AG08396 (cell line): Measurements from ENCODE around the gene DDX54.

Source experiments
- DNase-seq: peaks from one replicate; pipeline ENCODE4 v3.0.0; 2012; ENCODE audit warnings: low spot score, mixed read lengths

The DDX54 gene

DNA sequence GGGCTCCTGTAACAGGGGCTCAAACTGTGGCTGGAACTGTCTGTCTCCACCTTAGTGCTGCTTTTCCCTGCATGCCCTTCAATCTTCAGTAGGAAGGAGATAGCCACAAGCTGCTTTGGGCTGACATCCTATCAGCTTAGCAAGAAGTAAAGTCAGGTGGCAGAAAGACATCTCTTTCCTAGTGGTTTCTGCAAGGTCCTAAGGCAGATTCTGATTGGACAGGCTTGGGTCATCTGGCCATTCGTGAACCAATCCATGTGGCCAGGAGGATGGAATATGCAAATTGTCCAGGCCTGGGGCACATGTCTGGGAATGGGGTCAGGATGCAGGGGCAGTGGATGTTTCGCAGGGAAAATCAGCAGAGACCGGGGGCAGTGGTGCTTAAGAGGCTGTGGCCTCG, 5.5 kb upstream of the DDX54 start:
- DNase-seq, result peak; percentile 44

DNA sequence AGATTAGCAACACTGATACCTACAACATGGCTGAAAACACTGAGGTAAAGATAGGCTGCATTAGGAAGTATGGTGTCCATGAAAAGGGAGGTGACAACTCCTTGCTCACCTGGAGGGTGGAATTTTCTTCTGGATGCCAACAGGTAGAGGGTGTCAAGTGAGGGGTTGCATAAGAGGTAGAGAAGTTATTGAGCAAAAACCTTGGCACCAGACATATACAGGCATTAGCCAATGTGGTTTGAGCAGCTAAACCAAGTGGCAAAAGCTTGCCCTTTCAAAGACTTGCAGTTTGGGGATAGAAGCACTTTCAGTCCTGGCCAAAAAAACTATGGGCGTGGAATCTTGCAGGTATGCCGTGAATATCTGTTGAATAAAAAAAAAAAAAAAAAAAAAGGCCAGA, 4.1 kb upstream of the DDX54 start:
- no peak for DNase-seq

DNA sequence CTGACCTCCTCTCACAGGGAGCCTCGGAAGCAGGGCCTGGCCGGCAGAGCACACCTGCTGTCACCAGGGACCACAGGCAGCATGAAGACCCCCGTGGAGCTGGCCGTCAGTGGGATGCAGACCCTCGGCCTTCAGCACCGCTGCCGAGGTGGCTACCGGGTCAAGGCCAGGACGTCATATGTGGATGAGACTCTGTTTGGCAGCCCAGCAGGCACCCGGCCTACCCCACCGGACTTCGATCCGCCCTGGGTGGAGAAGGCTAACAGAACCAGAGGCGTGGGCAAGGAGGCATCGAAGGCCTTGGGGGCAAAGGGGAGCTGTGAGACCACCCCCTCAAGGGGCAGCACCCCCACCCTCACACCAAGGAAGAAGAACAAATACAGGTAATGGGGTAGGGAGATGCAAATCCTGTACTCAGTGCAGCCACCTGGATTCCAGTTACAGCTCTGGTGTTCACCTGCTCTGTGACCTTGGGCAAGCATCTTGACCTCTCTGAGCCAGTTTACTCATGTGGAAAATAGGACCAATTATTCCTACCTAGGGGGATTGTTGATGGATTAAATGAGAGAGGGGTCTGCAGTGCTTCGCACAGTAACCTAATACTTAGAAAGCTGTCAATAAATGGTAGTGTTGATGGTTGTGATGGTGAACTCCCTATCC, 1.5 kb upstream of the DDX54 start:
- DNase-seq, result no peak

DNA sequence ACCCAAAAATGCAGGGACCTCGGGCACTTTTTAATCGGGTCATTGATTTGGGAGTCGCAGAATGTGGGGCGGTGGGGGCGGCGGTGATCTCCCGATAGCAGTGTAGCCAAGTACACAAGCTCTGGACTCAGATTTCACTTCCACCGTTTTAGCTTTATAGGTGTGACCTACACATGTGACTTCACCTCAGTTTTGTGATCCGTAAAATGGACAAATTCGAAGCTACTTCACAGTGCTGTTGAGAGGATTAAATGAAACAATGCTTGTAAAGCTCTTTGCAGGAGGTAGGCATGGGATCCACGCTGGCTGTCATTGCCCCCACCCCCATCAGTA, 721 bp upstream of the DDX54 start:
- no peak for DNase-seq

DNA sequence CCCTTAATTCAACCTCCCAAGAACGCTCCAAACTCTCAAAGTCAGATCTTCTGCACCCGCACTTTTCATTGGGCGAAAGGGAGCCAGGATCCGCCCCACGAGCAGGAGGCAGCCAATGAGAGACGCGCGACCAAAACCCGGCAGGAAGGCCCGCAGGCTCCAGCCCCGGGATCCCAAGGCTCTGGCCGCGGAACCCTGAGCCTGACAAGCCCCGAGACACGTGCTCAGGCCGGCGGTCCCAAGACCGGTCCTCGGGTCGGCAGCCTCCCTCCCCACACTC, 438 bp downstream of the DDX54 start:
- DNase-seq, result peak; percentile 96

DNA sequence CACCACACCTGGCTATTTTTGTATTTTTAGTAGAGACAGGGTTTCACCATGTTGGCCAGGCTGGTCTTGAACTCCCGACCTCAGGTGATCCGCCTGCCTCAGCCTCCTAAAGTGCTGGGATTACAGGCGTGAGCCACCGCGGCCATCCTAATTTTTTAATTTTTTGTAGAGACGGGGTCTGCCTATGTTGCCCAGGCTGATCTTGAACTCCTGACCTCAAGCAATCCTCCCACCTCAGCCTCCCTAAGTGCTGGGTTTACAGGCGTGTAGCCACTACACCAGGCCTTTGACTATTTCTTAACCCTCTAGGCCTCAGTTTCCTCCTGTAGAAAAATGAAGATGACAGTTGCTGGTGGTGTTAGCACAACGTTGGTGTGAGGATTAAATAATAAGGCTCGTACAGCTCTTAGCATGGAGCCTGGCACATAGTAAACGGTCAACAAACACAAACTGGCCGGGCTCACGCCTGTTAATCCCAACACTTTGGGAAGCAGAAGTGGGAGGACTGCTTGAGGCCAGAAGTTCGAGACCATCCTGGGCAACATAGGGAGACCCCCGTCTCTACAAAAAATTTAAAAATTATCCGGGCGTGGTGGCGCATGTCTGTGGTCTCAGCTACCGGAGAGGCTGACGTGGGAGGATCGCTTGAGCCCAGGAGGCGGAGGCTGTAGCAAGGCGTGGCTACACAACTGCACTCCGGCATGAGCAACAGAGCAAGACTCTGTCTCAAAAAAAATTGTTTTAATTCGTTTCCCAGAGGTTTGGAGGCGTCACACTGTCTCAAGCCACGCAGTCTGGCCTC, 979 bp downstream of the DDX54 start:
- DNase-seq, result no peak

DNA sequence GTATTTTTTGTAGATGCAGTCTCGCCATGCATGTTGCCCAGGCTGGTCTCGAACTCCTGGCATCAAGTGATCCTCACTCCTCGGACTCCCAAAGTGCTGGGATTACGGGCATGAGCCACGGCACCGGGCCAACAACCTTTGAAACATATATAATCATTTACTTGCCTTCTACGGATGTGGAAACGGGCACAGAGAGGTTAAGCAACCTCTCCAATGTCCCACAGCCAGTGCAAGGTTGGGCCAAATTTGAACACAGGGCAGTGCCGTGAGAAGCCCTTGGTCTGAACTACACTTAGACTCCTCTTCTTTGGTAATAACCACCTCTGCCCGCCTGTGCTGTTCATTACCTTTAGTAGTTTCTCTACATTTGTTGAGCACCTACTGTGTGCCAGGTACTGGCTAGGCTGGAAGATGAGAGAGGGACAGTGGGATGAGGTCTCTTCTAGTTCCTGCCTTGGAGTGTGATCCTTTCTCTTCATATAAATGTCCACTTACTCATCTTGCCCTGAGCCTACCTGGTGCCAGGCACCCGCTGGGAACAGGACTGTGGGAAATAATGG, 2.2 kb downstream of the DDX54 start:
- no peak for DNase-seq

DNA sequence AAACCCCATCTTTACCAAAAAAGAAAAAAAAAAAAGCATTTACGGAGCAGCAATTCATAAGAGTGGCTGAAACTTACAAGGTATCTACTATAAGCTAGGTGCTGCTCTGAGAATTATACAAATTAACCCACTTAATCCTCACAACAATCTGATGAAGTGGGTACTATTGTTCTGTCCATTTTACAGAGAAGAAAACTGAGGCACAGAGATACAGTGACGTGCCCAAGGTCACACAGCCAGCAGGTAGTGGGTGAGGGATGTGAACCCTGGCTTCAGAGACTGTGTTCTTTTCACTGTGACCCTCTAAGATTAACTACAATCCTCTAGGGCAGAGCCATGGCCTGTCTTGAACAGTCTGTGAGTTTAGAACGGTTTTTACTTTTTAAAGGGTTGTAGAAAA, 3.3 kb downstream of the DDX54 start:
- no peak for DNase-seq

DNA sequence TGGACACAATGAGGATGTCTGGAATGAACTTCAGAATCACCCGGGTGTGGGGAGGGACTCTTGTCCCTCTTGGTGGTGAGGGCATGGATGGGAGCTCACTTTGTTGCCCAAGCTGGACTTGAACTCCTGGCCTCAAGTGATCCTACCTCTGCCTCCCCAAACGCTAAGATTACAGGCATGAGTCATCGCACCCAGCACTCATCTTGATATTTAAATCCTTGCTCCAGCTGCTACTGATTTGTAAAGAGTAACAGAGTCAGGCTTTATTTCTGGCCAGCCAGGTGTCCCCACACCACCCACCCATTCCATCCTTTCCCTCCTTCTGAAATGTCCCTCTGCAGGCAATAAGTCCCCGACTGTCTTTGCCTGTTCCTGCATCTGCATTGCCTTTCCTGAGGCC, 4.9 kb downstream of the DDX54 start:
- no peak for DNase-seq

DNA sequence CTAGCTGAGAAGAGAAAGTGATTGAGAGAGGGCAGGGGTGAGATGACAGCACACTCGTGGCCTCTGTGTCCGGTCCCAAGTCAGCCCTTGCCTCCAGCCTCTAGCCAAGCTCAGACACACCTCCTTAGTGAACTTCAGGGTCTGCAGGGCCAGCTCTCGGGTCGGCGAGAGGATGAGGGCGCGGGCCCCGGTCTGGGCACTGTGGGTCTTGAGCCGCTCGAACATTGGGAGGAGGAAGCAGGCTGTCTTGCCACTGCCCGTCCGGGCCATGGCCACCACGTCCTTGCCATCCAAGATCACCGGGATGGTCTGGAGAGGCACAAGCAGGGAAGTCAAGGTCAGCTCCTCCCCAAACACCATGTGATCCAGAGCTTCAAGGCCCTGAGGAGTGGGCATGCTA, 6.3 kb downstream of the DDX54 start:
- DNase-seq, result no peak

DNA sequence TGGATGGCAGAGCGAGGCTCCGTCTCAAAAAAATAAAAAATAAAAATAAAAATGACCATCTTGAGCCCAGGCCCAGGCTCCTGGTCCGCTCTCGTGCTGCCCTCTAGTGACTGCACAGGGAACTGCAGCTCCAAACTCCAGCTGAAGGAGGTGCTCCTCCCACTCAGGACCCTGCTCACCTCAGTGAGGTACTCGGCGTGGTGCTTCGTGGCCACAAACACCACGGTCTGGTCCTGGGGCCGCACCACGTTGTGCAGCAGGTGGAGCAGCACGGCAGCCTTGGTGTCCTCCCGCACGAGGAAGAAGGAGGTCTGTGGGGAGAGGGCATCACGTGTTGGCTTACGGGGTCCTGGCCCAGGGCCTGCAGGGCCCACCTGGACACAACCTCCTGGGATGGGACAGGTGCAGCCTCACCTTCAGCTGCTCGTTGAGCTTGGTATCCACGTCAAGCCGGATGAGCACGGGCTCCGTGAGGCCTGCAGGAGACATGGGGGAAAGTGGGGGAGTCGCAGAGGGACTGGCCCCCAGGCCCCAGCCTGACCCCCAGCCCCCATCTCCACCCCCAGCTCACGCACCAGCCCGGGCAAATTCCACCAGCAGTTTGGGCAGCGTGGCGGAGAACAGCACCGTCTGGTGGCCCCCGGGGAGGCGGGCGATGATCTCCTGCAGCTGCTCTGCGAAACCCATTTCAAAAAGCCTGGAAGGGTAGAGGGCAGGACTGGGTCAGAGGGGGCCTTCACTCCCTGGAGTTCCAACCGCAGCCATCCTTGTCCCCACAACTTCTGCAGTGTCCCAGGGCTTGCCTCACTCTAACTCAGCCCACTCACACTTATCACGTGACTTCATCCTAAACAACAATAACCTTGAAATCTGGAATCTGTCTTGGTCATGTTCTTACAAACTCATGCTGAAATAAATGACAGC, 10.6 kb downstream of the DDX54 start:
- DNase-seq, result peak; percentile 90

DNA sequence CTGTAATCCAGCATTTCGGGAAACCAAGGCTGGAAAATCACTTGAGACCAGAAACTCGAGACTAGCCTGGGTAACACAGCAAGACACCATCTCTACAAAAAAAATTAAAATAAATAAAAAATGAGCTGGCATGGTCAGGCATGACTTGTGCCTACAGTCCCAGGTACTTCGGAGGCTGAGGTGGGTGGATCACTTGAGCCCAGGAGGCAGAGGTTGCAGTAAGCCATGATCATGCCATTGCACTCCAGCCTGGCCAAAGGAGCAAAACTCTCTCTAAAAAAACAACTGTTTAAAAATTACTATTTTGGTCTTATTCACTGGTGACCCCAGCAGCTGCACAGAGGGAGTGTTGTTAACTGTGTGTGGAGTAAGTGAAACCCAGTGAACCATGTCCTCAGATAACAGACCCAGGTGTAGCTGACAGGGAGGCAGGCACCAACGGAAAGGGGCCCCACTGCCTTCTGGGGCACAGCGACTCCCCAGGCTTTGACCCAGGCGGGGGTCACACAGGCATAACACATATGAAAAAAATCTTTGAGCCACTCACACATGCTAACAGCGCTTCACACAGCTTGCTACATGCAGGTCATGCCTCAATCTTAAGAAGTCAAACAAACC, 12.1 kb downstream of the DDX54 start:
- DNase-seq, result no peak

DNA sequence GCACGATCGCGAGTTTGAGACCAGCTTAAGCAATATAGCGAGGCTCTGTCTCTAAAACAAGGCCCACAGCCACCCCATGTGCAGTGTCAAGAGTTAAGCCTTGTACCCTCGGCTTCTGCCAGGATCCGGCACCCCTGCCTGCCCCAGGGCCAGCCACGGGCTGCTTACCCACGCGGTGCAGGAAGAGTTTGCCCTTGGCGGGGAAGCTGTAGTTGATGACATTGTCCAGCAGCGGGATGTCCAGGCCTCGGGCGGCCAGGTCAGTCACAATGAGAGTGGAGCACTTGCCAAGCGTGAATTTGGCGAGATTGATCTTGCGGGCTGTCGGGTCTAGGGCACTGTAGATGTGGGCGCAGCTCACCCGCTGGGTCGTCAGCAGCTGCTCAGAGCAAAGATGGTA, 13.1 kb downstream of the DDX54 start:
- no peak for DNase-seq

DNA sequence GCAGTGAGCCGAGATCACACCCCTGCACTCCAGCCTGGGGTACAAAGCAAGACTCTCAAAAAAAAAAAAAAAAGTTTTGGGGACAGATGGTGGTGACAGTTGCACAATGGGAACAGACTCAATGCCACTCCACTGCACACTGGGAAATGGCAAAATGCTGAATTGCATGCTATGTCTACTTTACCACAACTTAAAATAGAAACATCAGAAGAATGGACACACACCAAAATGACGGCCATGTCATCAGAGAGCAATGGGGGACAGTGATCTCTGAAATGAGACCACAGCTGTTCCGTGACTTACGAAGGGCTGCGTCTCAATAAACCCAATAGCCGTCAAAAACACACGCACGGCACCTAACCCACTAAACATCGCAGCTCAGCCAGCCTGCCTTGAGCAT, 13.7 kb downstream of the DDX54 start:
- no peak for DNase-seq

DNA sequence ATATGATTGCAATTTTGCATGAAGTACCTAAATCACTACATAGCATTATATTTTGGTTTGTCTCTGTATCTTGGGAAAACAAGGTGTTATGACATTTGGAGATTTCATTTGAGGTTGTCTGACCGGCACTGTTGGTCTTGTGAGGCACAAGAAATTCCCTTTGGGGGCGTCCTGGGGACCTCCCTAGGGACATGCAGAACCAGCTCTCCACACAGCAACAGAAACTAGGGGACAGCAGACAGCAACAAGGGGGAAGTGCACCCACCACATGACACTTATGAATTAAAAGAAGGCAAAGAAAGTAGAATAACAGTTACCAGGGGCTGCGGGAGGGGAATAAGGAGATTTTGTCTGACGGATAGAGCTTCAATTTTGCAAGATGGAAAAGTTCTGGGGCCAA, 14.4 kb downstream of the DDX54 start:
- no peak for DNase-seq

DNA sequence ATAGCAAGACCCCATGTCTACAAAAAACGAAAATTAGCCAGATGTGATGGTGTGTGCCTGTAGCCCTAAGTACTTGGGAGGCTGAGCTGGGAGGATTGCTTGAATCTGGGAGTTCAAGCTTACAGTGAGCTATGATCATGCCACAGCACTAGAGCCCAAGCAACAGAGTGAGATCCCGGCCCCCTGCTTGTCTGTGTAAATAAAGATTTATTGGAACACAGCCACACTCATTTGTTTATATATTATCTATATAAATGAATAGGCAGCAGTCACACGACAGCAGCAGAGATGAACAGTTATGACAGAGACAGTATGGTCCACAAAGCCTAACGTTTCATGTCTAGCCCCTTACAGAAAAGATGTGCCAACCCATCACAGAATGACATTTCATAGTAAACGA, 14.8 kb downstream of the DDX54 start:
- no peak for DNase-seq

DNA sequence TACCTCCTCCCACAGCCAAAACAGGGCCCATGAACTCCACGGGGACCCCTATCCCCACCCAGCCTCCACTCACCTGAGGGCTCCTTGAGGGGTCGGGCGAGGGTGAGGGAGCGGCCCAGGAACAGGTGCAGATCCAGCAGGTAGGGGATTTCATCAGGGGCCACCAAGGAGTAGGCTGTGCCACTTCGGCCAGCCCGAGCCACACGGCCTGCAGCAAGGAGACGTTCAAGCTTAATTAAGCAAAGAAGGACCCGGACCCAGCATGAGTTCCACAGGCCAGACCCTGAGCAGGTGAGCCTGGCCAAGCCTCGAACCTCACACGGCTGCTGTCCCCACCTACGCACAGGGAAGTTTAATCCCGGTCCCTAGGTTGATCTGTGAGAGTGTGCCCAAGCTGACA, 15.6 kb downstream of the DDX54 start:
- no peak for DNase-seq

DNA sequence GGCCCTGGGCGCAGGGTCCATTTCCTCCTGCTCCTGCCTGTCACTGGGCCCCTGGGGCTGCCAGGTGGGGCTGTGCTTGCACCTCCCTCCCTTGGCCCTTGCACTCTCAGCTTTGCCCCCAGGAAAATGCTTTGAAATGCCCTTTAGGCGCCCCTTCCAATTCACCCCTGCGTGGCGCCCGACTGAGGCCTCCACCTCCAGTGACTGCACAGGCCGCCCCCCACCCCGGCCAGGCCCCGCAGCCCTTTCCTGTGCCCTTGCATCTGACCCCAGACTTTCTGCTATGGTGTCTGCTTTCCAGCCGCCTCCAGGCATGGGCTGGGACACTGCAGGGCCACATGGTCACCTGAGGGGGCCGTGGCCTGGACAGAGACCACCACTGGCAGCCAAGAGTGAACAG, 17.4 kb downstream of the DDX54 start:
- DNase-seq, result no peak

DNA sequence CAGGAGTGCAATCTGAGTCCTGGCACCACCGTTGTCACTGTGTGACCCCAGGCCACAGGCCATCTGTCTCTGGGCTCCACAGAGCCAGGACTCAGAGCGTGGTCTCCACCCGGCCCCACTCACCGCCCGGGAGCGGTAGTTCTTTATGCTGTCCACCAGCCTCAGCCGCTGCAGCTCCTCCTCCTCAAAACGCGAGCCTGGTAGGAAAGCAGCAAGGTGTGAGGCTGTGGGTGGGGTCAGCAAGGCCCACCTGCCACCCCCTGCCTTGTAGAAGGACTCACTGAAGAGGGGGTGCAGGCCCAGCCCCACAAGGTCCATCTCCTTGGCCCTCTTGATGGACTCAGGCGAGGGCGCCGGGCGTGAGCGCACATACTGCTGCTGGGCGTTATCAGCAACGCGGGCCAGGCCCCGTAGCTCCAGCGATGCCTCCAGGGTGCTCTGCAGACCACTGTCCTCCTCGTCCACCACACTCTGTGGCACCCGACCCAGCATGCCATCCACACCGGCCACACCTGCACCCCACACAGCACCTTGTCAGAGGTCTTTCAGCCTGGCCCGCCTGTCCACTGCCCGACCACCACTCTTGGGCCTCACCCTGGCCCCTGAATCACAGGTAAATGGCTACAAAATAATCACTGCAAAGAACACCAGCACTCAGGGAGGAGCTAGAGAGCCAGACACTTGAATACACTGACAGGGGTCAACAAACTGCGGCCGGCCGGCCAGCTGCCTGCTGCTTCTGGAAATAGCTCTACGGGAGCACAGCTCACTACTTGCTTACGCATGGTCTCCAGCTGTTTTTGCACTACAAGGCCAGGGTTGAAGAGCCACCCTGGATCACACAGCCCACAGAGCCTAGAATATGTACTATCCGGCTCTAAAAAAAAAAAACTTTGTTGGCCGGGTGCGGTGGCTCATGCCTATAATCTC, 19.5 kb downstream of the DDX54 start:
- no peak for DNase-seq

DNA sequence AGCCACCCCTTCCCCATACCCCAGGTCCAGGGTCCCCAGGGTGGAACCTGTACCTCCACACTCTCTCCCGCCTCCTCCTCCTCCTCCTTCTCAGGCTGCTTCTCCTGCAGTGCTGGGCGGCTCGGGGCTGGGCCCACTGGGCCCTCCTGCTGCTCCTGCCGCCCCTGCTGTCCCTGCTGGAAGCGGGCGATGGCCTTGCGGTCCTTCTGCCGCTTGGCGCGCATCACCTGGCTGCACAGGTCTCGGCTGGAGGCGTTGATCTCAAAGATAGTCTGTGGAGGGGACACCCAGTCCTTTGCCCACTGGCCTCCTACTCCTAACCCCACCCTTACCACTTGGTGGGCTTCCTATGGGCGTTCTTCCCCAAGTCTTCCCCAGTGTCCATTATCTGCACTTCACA, 21.3 kb downstream of the DDX54 start:
- DNase-seq, result no peak

DNA sequence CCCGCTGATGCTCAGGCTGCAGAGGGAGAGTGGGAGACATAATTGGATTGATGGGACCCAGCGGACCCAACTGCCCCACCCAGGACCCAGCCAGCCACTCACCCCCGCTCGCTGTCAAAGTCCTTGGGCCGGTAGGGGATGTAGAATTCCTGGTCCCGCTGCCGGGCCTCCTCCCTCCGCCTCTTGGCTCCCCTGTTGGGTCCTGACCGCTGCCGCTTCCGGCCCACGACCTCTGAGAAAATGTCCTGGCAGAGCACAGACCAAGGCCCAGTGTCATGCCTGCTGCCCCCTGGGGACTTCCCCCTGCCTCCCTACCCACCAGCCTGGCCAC, 22.3 kb downstream of the DDX54 start:
- no peak for DNase-seq
